ENCODE results near the gene NTN3. TPM values are rescaled to one million over a fixed set of nuclear protein-coding genes. Genes with fewer than 3 reads are reported as not detected.

NTN3 gene
- total RNA-seq, 1 donor from 2014 or later: 1.5 TPM

- Mint-ChIP-seq H3K9me3 (ENCODE audit: low read depth) (no peaks in the 10 kb centered on the region), H3K4me1 (ENCODE audit: low read depth) (peaks cover 31% of the 10 kb centered on the region), H3K36me3 (ENCODE audit: low read depth) (no peaks in the 10 kb centered on the region), H3K27ac (ENCODE audit: unreplicated experiment) (peak overlapping the region; percentile 80), H3K27me3 (ENCODE audit: low read depth) (no peaks in the 10 kb centered on the region), H3K4me3 (ENCODE audit: unreplicated experiment) (peak overlapping the region; percentile 72)
- peak; percentile 89 for DNase-seq (ENCODE audit: low spot score)
- TF ChIP-seq CTCF (IDR thresholded peaks at IDR 0.05): peak; percentile 72
Observed at GRCh38 chr16:2473999-2474876, 3.1 kb downstream of the NTN3 start.

DNA sequence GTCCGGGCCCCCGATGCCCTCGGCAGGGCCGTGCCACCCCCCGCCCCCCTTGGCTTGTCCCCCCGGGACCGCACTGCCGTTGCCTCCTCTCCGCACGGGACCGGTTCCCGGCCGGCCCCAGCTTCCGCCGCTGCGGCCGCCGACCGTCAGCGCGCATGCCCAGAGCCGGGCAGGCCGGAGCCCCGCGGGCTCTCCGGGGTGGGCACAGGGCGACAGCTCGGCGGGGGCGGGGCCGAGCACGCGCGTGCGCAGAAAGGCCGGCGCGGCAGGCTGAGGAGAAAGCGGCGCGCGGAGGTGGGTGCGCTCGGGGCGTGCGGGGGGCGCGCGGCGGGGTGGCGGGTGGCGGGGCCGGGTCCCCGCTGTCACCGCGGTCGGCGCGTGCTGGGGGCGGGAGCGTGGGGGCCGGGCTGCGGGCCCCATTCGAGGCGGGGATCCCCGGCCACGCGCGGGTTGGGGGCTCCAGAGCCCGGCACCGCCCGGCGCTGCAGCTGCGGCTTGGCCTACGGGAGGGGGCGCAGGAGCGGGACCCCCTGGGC is 3.8 kb downstream of the NTN3 start, which contains the start of gene TBC1D24:
TSS of gene TBC1D24 (plus strand) at position 251 of the 536 bp plus-strand sequence. CDS start 21,022 bp downstream, outside the sequence.
- H3K9me3 Mint-ChIP-seq (ENCODE audit: low read depth): no peaks in the 10 kb centered on the region
- no peaks in the 10 kb centered on the region for H3K27me3 Mint-ChIP-seq (ENCODE audit: low read depth)
- H3K36me3 Mint-ChIP-seq (ENCODE audit: low read depth): no peaks in the 10 kb centered on the region
- no peak for TF ChIP-seq CTCF (IDR thresholded peaks at IDR 0.05)
- peak within 1 kb of the TSS; percentile 72 for H3K4me3 Mint-ChIP-seq (ENCODE audit: unreplicated experiment)
- H3K27ac Mint-ChIP-seq (ENCODE audit: unreplicated experiment): peak within 1 kb of the TSS; percentile 80
- H3K4me1 Mint-ChIP-seq (ENCODE audit: low read depth): peaks cover 24% of the 10 kb centered on the region
- DNase-seq (ENCODE audit: low spot score): no peak

GRCh38 chr16:2475413-2476344 is 4.6 kb downstream of the NTN3 start:
- no peaks in the 10 kb centered on the region for H3K27me3 Mint-ChIP-seq (ENCODE audit: low read depth)
- H3K9me3 Mint-ChIP-seq (ENCODE audit: low read depth): no peaks in the 10 kb centered on the region
- DNase-seq (ENCODE audit: low spot score): no peak
- no peak overlapping the region for H3K27ac Mint-ChIP-seq (ENCODE audit: unreplicated experiment)
- H3K4me1 Mint-ChIP-seq (ENCODE audit: low read depth): peaks cover 23% of the 10 kb centered on the region
- H3K36me3 Mint-ChIP-seq (ENCODE audit: low read depth): no peaks in the 10 kb centered on the region
- H3K4me3 Mint-ChIP-seq (ENCODE audit: unreplicated experiment): peak overlapping the region; percentile 58
- TF ChIP-seq CTCF (IDR thresholded peaks at IDR 0.05): no peak

- Mint-ChIP-seq H3K4me1 (ENCODE audit: low read depth) (peaks cover 23% of the 10 kb centered on the region), H3K36me3 (ENCODE audit: low read depth) (no peaks in the 10 kb centered on the region), H3K4me3 (ENCODE audit: unreplicated experiment) (peak overlapping the region; percentile 58), H3K27me3 (ENCODE audit: low read depth) (no peaks in the 10 kb centered on the region), H3K9me3 (ENCODE audit: low read depth) (no peaks in the 10 kb centered on the region), H3K27ac (ENCODE audit: unreplicated experiment) (no peak overlapping the region)
- no peak for DNase-seq (ENCODE audit: low spot score)
- no peak for TF ChIP-seq CTCF (IDR thresholded peaks at IDR 0.05)
Observed at GRCh38 chr16:2476345-2476720, 5.2 kb downstream of the NTN3 start.

DNA sequence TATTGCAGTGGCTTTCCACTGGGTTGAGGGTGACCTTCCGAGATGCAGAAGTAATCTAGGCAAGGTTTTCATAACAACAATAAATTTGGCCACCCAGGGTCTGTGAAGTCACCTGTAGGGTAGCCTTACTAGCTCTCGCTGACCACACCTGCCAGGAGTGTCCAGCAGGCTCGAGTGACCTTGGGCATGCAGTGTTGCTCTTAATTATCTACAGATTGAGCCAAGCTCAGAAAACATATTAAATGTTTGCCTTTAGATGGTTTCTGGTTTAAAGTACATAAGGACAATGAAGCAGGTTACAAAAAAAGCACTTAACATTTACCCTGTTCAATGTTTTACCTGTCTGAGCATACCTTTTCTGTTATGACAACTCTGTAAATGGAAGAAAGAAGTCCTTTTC is 5.6 kb downstream of the NTN3 start:
- TF ChIP-seq CTCF (IDR thresholded peaks at IDR 0.05): no peak
- Mint-ChIP-seq H3K36me3 (ENCODE audit: low read depth) (no peaks in the 10 kb centered on the region), H3K9me3 (ENCODE audit: low read depth) (no peaks in the 10 kb centered on the region), H3K27me3 (ENCODE audit: low read depth) (no peaks in the 10 kb centered on the region), H3K4me1 (ENCODE audit: low read depth) (peaks cover 23% of the 10 kb centered on the region), H3K4me3 (ENCODE audit: unreplicated experiment) (peak overlapping the region; percentile 58), H3K27ac (ENCODE audit: unreplicated experiment) (no peak overlapping the region)
- DNase-seq (ENCODE audit: low spot score): no peak
